Stimulated activated CD8-positive, alpha-beta memory T cell treated with anti-CD3 and anti-CD28 coated beads, Interleukin-4, amount 100 ng/mL, for 1 hour (primary cell): ENCODE results near the gene FBXO22.
A peak's percentile ranks its signal among the peaks of the same experiment; 100 is the strongest.
"Not testable (repeated sequence)": the region's sequence is repeated elsewhere in the genome, so short reads cannot be mapped to it uniquely, and the experiment has no call there.

Experiments
- DNase-seq, 2 donors: peaks; one replicate each; pipeline ENCODE4 v3.0.0-alpha.2; 2020; ENCODE audit warnings: low read depth in 2 of 2, low spot score in 1 of 2

FBXO22 gene

GRCh38 chr15:75903331-75904239 is at the start of gene FBXO22:
TSS of gene FBXO22 (plus strand) at chr15:75903878. CDS start at chr15:75903964, 86 bp downstream.
- DNase-seq: peak; percentile 72 to 78

- no peak for DNase-seq
Measured at GRCh38 chr15:75857886-75858285, 45.8 kb upstream of the FBXO22 start.

GRCh38 chr15:75861750-75862402 is 41.8 kb upstream of the FBXO22 start:
- DNase-seq: no peak

- DNase-seq: no peak
Measured at GRCh38 chr15:75862796-75863195, 40.9 kb upstream of the FBXO22 start.

GRCh38 chr15:75864213-75865059 is 39.2 kb upstream of the FBXO22 start:
- DNase-seq: no peak

- not testable (repeated sequence) for DNase-seq
Measured at GRCh38 chr15:75866045-75866444, 37.6 kb upstream of the FBXO22 start.

GRCh38 chr15:75866916-75867315 is 36.8 kb upstream of the FBXO22 start:
- no peak for DNase-seq

GRCh38 chr15:75867449-75867848 is 36.2 kb upstream of the FBXO22 start:
- no peak for DNase-seq

- no peak for DNase-seq
Measured at GRCh38 chr15:75868019-75868418, 35.7 kb upstream of the FBXO22 start.

- no peak for DNase-seq
Measured at GRCh38 chr15:75869446-75869845, 34.2 kb upstream of the FBXO22 start.

- DNase-seq: not testable (repeated sequence)
Measured at GRCh38 chr15:75871589-75871988, 32.1 kb upstream of the FBXO22 start.

- DNase-seq: no peak
Measured at GRCh38 chr15:75872403-75872990, 31.2 kb upstream of the FBXO22 start.

GRCh38 chr15:75884041-75884440 is 19.6 kb upstream of the FBXO22 start:
- no peak for DNase-seq

GRCh38 chr15:75887178-75887577 is 16.5 kb upstream of the FBXO22 start:
- no peak for DNase-seq

GRCh38 chr15:75891895-75892294 is 11.8 kb upstream of the FBXO22 start:
- DNase-seq: no peak

GRCh38 chr15:75895731-75896130 is 7.9 kb upstream of the FBXO22 start:
- no peak for DNase-seq

- DNase-seq: no peak
Measured at GRCh38 chr15:75900577-75900976, 3.1 kb upstream of the FBXO22 start.

GRCh38 chr15:75902129-75902557 is 1.5 kb upstream of the FBXO22 start:
- no peak for DNase-seq

GRCh38 chr15:75905231-75905630 is 1.6 kb downstream of the FBXO22 start:
- DNase-seq: no peak

- not testable (repeated sequence) for DNase-seq
Measured at GRCh38 chr15:75910355-75910754, 6.7 kb downstream of the FBXO22 start.

GRCh38 chr15:75916978-75917377 is 13.3 kb downstream of the FBXO22 start:
- no peak for DNase-seq
